ENCODE measurements around the gene CAMKMT. TPM values are rescaled to one million over a fixed set of nuclear protein-coding genes. Genes with fewer than 3 reads are reported as not detected.

Gene CAMKMT
- total and polyA plus RNA-seq, 8 donors, result 8.3 to 17.5 (median 11.5) TPM

GRCh38 chr2:44766220-44766619 lies 404.5 kb downstream of the CAMKMT start:
- DNase-seq (no peak), ATAC-seq (no peak)
- intact Hi-C loops (cut with DNase I), result no loop called here
- Histone ChIP-seq H3K27me3 (peaks cover 0 to 30% of the 10 kb centered on the region in 2 donors), H3K4me1 (no peaks in the 10 kb centered on the region), H3K4me3 (no peak overlapping the region), H3K9me3 (no peaks in the 10 kb centered on the region), H3K36me3 (no peaks in the 10 kb centered on the region), H3K27ac (no peak overlapping the region)
- TF ChIP-seq CTCF (IDR thresholded peaks at IDR 0.05), result no peak

GRCh38 chr2:44766777-44767176 lies 405.0 kb downstream of the CAMKMT start:
- no peak for DNase-seq
- Histone ChIP-seq H3K4me1 (no peaks in the 10 kb centered on the region), H3K27me3 (peaks cover 0 to 30% of the 10 kb centered on the region in 2 donors), H3K36me3 (no peaks in the 10 kb centered on the region), H3K9me3 (no peaks in the 10 kb centered on the region), H3K27ac (no peak overlapping the region), H3K4me3 (no peak overlapping the region)
- no peak for TF ChIP-seq CTCF (IDR thresholded peaks at IDR 0.05)
- intact Hi-C loops (cut with DNase I), result no loop called here
- ATAC-seq, result no peak

- peaks cover 0 to 30% of the 10 kb centered on the region in 2 donors for H3K27me3 ChIP-seq
- DNase-seq (no peak), ATAC-seq (no peak)
- H3K27ac ChIP-seq, result no peak overlapping the region
- H3K36me3 ChIP-seq, result no peaks in the 10 kb centered on the region
- TF ChIP-seq CTCF (IDR thresholded peaks at IDR 0.05), result no peak
- H3K4me3 ChIP-seq, result no peak overlapping the region
- H3K4me1 ChIP-seq, result no peaks in the 10 kb centered on the region
- intact Hi-C loops (cut with DNase I), result no loop called here
- H3K9me3 ChIP-seq, result no peaks in the 10 kb centered on the region
Observed at GRCh38 chr2:44767691-44768090, 405.9 kb downstream of the CAMKMT start.

GRCh38 chr2:44768438-44769236 lies 406.9 kb downstream of the CAMKMT start:
- no peak for ATAC-seq
- H3K27ac ChIP-seq, result no peak overlapping the region
- intact Hi-C loops (cut with DNase I), result no loop called here
- H3K4me3 ChIP-seq, result no peak overlapping the region
- H3K27me3 ChIP-seq, result peaks cover 0 to 30% of the 10 kb centered on the region in 2 donors
- DNase-seq, result peak in 2 of 4 donors; percentile 38 to 72
- no peaks in the 10 kb centered on the region for H3K4me1 ChIP-seq
- TF ChIP-seq CTCF (IDR thresholded peaks at IDR 0.05), result no peak
- no peaks in the 10 kb centered on the region for H3K36me3 ChIP-seq
- no peaks in the 10 kb centered on the region for H3K9me3 ChIP-seq

GRCh38 chr2:44769349-44770011 lies 407.7 kb downstream of the CAMKMT start:
- no peaks in the 10 kb centered on the region for H3K9me3 ChIP-seq
- TF ChIP-seq CTCF (IDR thresholded peaks at IDR 0.05), result no peak
- ATAC-seq (no peak), DNase-seq (no peak)
- peaks cover 0 to 30% of the 10 kb centered on the region in 2 donors for H3K27me3 ChIP-seq
- H3K27ac ChIP-seq, result no peak overlapping the region
- H3K4me3 ChIP-seq, result no peak overlapping the region
- H3K4me1 ChIP-seq, result no peaks in the 10 kb centered on the region
- no peaks in the 10 kb centered on the region for H3K36me3 ChIP-seq
- intact Hi-C loops (cut with DNase I), result no loop called here
